Neuron (in vitro differentiated cells): ENCODE data around the gene RIMBP2.

ENCODE experiments used
- H2AFZ ChIP-seq: one replicate; pipeline ENCODE4 v1.6.1; 2013; ENCODE audit warnings: low read depth, mild to moderate bottlenecking, inconsistent platforms, low read length, moderate library complexity
- H3K27me3 ChIP-seq: one replicate; pipeline ENCODE4 v1.6.1; 2013; ENCODE audit warnings: low read length; ENCODE audit not compliant: insufficient read depth
- H3K36me3 ChIP-seq: one replicate; pipeline ENCODE4 v1.6.1; 2013; ENCODE audit warnings: low read length; ENCODE audit not compliant: insufficient read depth
- H3K4me1 ChIP-seq: one replicate; pipeline ENCODE4 v1.6.1; 2013; ENCODE audit warnings: low read length; ENCODE audit not compliant: insufficient read depth
- H3K4me3 ChIP-seq: 2 replicates; pipeline ENCODE4 v1.5.1; 2013; ENCODE audit warnings: mild to moderate bottlenecking, low read length, moderate library complexity
- H3K9me3 ChIP-seq: one replicate; pipeline ENCODE4 v1.6.1; 2013; ENCODE audit warnings: low read length

Gene RIMBP2

DNA sequence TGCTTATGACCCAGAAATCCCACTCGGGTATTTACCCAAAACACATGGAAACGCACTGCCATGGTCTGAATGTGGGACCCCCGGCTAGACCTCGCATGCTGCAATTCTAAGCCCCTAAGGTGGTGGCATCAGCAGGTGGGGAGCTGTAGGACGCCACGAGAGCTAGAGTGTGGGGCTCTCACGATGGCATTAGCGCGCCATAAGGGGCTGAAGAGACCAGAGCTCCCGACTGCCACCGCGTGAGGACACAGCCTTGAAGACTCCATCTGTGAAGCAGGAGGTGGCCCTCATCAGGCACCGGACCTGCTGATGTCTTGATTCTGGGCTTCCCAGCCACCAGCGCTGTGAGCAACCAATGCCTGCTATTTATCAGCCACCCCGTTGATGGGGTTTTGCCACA lies 40.3 kb downstream of the RIMBP2 start:
- no peaks in the 10 kb centered on the region for H3K36me3 ChIP-seq
- no peak overlapping the region for H2AFZ ChIP-seq
- H3K4me3 ChIP-seq: no peak overlapping the region
- H3K27me3 ChIP-seq: no peaks in the 10 kb centered on the region
- H3K9me3 ChIP-seq: no peaks in the 10 kb centered on the region
- H3K4me1 ChIP-seq: no peaks in the 10 kb centered on the region

DNA sequence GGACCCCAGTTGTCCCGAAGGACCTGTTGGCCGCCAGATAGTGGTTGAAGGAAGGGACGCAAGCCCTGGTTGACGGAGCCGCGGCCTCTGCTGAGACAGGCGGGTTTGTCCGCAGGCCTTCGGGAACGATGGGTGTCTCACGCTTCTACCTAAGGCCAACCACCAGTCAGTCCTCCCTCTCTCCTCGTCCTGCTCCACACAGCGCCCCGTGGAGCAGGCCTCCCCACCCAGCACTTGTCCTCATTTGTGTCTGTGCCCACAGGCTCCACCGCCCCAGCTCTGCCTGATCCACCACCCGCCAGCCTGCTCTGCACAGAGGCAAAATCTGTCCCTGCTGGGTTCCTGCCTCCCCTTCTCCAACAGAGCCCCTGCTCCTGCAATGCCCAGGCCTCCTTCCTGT lies 41.0 kb downstream of the RIMBP2 start:
- no peaks in the 10 kb centered on the region for H3K4me1 ChIP-seq
- H3K4me3 ChIP-seq: no peak overlapping the region
- no peaks in the 10 kb centered on the region for H3K36me3 ChIP-seq
- no peaks in the 10 kb centered on the region for H3K27me3 ChIP-seq
- H2AFZ ChIP-seq: no peak overlapping the region
- no peaks in the 10 kb centered on the region for H3K9me3 ChIP-seq

GRCh38 chr12:130674676-130675075 lies 41.4 kb downstream of the RIMBP2 start:
- H3K9me3 ChIP-seq: no peaks in the 10 kb centered on the region
- no peaks in the 10 kb centered on the region for H3K36me3 ChIP-seq
- no peaks in the 10 kb centered on the region for H3K4me1 ChIP-seq
- H3K27me3 ChIP-seq: no peaks in the 10 kb centered on the region
- H3K4me3 ChIP-seq: no peak overlapping the region
- H2AFZ ChIP-seq: no peak overlapping the region

DNA sequence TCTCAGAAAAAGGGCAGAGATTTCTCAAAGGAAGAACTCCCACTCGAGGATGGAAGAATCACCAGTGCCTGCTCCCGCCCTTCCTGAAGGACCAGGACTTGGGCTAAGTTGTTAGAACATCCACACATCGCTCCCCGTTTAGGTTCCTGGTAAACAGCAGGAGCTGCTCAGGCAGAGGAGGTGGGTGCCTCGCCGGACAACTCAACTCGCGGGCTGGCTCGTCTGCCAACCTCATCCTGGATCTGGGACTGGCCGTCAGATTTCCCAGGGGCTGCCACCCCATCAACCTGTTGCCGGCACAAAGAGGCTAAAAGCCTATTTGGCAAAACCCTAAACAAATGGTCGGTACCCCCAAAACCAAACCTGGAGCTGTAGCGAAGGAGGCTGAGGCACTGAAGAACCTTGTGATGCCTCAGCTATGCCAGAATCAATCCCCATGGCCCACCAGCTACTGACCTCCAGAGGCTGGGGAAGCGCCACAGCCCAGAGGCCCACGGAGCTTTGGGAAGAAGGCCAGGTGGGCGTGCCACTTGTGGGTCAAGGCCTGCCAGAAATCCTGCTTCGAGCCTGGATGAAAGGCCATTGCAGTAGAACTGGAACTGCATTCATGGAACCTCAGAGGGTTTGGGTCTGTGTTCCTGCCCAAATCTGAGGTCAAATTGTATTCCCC lies 42.9 kb downstream of the RIMBP2 start:
- Histone ChIP-seq H3K4me1 (no peaks in the 10 kb centered on the region), H2AFZ (no peak overlapping the region), H3K9me3 (no peaks in the 10 kb centered on the region), H3K4me3 (no peak overlapping the region), H3K27me3 (no peaks in the 10 kb centered on the region), H3K36me3 (no peaks in the 10 kb centered on the region)

DNA sequence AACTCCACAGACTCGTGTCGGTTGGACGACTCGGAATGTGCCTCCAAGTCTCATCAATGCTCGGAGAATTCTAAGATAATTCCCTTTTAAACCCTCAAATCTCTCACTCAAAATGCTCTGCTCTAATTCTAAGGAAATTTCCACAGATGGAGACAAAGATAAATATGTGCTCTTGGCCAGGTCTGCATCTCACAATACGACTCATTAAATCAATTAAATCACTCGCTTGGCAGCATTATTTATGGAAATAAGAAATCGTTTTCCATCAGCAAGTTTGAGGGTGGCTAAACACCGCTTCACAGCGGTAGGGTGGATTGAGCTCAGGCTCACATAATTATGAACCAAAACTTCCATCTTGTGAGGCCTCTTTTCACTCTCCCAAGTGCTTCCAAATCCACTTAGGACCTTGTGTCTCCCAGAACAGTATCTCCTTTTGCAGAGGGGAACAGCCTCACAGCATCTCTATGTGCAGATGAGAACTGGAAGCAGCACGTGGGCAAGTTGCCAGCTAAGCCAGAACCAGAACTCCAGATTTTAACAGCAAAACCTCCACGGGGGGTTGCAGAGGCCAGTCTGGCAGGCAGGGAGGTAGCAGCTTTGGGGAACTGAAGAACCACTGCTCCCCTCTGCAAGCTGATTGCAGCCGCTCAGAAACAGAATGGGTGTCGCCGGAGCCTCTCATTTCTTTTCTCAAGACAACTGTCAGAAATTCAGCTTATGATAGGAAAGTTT lies 43.8 kb downstream of the RIMBP2 start:
- H3K27me3 ChIP-seq: no peaks in the 10 kb centered on the region
- no peak overlapping the region for H3K4me3 ChIP-seq
- H2AFZ ChIP-seq: no peak overlapping the region
- H3K4me1 ChIP-seq: no peaks in the 10 kb centered on the region
- no peaks in the 10 kb centered on the region for H3K9me3 ChIP-seq
- H3K36me3 ChIP-seq: no peaks in the 10 kb centered on the region

DNA sequence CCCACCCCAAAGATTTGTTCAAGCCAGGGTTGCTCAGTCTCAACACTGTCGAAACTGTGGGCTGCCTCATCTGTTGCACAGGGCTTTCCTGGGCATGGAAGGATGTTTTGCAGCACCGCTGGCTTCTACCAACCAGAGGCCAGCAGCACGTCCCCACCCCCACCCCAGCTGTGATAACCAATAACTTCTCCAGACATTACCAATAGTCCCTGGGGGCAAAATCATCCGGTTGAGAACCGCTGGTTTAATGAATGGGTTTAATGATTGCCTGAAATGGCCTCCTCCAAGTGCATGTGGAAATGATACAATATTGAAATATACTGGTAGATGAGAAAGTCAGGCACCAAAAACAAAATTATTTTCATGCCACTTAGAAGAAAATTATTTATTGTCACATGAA lies 44.5 kb downstream of the RIMBP2 start:
- H3K36me3 ChIP-seq: no peaks in the 10 kb centered on the region
- H3K4me3 ChIP-seq: no peak overlapping the region
- H2AFZ ChIP-seq: no peak overlapping the region
- H3K27me3 ChIP-seq: no peaks in the 10 kb centered on the region
- no peaks in the 10 kb centered on the region for H3K9me3 ChIP-seq
- no peaks in the 10 kb centered on the region for H3K4me1 ChIP-seq

DNA sequence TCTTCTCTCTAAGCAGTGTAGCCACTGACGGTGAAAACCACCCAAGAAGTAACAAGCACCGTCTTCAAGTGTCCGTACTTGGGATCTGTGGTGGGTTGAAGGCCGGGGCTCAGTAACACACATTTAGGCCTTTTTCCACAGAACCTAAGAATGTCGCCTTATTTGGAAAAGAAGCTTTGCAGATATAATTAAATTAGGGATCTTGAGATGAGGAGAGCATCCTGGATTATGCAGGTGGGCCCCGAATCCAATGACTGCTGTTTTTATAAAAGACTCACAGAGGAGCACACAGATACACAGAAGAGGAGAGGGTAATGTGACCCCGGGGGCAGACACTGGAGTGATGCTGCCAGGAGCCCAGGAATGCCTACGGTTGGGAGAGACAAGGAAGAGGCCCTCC lies 46.3 kb downstream of the RIMBP2 start:
- H2AFZ ChIP-seq: no peak overlapping the region
- no peak overlapping the region for H3K4me3 ChIP-seq
- no peaks in the 10 kb centered on the region for H3K27me3 ChIP-seq
- no peaks in the 10 kb centered on the region for H3K36me3 ChIP-seq
- H3K9me3 ChIP-seq: no peaks in the 10 kb centered on the region
- H3K4me1 ChIP-seq: no peaks in the 10 kb centered on the region

GRCh38 chr12:130669205-130669557 lies 46.9 kb downstream of the RIMBP2 start:
- H3K27me3 ChIP-seq: no peaks in the 10 kb centered on the region
- H3K36me3 ChIP-seq: no peaks in the 10 kb centered on the region
- H3K4me3 ChIP-seq: no peak overlapping the region
- no peaks in the 10 kb centered on the region for H3K4me1 ChIP-seq
- no peak overlapping the region for H2AFZ ChIP-seq
- no peaks in the 10 kb centered on the region for H3K9me3 ChIP-seq

DNA sequence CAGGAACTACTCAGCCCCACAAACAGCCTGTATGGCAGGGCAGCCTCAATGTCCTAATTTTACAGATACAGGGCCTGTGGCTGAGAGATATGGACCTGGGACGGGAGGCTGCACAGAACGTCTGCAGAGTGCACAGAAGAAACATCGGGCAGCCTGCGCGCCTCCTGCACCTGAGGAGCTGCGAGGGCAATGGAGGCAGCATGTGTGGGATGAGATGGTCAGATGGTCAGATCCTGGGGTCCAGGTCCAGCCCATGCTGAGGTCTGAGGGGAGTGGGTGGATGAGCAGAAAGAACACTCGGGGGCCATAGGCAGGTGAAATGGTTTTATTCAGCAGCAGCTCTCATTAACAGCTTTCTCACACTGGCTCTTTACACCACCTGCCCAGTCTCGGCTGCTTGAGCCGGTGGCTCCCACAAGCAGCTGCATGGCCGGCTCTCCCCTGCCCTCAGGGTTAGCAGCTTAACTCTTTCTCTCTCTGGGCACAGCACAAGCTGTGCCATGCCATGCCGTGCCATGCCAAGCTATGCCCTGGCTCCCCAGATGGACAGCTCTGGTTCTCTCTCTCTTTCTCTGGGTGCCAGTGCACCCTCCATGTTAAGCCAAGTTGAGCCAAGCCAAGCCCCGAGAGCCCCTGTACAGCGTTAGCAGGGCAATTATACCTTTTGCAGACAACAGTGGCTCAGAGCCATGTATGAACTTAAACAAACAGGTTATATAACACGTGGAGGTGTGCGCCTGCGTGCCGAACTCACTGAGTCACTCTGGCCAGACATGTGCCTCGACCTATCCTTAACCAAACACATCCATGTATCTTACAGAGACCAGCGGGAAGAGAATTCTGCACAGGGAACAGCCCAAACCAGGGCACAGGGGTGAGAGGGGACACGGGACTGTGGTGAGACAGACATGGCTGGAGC lies 47.6 kb downstream of the RIMBP2 start:
- Histone ChIP-seq H3K4me3 (no peak overlapping the region), H3K9me3 (no peaks in the 10 kb centered on the region), H3K36me3 (no peaks in the 10 kb centered on the region), H3K27me3 (no peaks in the 10 kb centered on the region), H3K4me1 (no peaks in the 10 kb centered on the region), H2AFZ (no peak overlapping the region)

DNA sequence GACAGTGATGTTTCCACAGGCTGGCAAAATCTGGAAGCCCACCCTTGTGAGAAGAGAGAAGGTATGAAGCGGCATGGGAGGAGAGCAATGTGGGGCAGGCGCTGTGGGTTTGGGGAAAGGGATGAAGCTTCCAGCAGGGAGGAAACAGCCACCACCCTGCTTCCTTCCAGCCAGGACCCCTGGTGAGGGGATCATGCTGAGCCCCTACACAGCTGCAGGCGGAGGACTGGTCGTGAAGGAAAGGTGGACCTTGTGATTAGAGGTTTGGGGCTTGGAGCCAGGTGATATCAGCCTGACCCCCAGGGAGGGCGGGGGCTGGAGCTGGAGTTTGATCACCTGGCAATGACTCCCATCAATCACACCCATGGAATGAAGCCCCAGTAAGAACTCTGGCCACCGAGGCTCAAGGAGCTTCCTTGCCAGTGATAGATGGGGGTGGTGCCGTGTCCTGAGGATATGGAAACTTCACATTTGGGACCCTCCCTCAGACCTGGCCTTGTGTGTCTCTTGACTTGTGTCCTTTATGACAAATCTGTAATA lies 48.6 kb downstream of the RIMBP2 start:
- no peaks in the 10 kb centered on the region for H3K36me3 ChIP-seq
- H3K4me1 ChIP-seq: no peaks in the 10 kb centered on the region
- no peak overlapping the region for H2AFZ ChIP-seq
- no peak overlapping the region for H3K4me3 ChIP-seq
- H3K9me3 ChIP-seq: no peaks in the 10 kb centered on the region
- H3K27me3 ChIP-seq: no peaks in the 10 kb centered on the region

DNA sequence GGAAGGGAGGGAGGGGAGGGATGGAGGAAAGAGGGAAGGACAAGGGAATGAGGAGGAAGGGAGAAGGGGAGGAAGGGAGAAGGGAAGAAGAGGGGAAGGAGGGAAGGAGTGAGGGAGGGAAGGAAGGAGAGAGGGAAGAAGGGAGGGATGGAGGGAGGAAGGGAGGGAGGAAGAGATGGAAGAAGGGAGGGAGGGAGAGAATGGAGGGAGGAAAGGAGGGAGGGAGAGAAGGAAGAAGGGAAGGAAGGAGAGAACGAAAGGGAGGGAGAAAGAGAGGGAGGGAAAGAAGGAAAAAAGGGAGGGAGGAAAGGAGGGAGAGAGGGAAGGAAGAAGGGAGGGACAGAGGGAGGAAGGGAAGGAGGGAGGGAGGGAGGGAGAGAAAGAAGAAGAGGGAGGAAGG lies 49.5 kb downstream of the RIMBP2 start:
- Histone ChIP-seq H3K4me1 (no peaks in the 10 kb centered on the region), H3K4me3 (no peak overlapping the region), H3K9me3 (no peaks in the 10 kb centered on the region), H3K36me3 (no peaks in the 10 kb centered on the region), H2AFZ (no peak overlapping the region), H3K27me3 (no peaks in the 10 kb centered on the region)

DNA sequence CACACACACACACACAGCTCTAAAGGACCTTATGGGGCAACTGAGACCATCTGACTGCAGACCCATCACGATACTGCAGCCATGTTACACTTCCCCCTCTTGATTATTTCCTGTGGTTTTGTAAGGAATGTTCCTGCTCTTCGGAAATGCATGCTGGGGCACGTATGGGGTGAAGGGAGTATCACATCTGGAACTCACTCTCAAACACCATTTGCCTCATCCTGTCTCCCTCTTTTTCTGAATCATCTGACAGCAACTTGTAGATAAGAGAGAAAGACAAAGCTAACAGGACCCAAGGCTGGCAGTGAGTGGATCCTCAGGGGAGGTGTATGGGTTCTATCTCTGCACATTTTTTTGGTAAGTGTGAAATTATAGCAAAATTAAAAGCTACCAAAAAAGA lies 50.3 kb downstream of the RIMBP2 start:
- Histone ChIP-seq H3K9me3 (no peaks in the 10 kb centered on the region), H3K36me3 (no peaks in the 10 kb centered on the region), H3K4me1 (no peaks in the 10 kb centered on the region), H2AFZ (no peak overlapping the region), H3K4me3 (no peak overlapping the region), H3K27me3 (no peaks in the 10 kb centered on the region)

GRCh38 chr12:130664772-130665171 lies 51.3 kb downstream of the RIMBP2 start:
- H3K4me3 ChIP-seq: no peak overlapping the region
- H3K9me3 ChIP-seq: no peaks in the 10 kb centered on the region
- no peak overlapping the region for H2AFZ ChIP-seq
- no peaks in the 10 kb centered on the region for H3K36me3 ChIP-seq
- H3K4me1 ChIP-seq: no peaks in the 10 kb centered on the region
- H3K27me3 ChIP-seq: no peaks in the 10 kb centered on the region
